GM10266 (cell line): Measurements from ENCODE around the gene NCMAP.

Experiments used
- DNase-seq: peaks from one replicate; pipeline ENCODE4 v3.0.0; 2012; ENCODE audit errors: extremely low spot score
- TF ChIP-seq, protein P1 (sequence below): IDR thresholded peaks from 2 replicates; pipeline ENCODE4 v1.5.1; 2012; ENCODE audit warnings: mild to moderate bottlenecking, low read depth; ENCODE audit not compliant: control insufficient read depth, insufficient read depth; ENCODE audit errors: missing control alignments

The NCMAP gene

DNA sequence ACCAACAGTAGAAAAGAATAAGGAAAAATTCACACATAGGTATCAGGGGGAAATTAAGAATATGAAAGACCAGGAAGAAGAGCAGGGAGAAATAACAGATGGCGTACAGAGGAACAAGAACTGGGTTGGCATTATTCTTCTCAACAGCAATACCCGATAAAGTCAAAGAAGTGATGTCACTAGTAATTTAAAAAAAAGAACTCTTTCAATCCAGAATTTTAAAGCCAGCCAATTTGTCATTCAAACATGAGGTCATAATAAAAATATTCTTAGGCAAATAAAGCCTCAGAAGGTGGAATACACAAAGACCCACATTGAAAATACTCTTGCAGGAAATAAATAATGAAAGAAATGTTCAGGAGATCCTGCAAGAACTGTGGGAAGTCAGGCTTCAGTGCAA is 8.8 kb downstream of the NCMAP start:
- TF ChIP-seq, protein P1, sequence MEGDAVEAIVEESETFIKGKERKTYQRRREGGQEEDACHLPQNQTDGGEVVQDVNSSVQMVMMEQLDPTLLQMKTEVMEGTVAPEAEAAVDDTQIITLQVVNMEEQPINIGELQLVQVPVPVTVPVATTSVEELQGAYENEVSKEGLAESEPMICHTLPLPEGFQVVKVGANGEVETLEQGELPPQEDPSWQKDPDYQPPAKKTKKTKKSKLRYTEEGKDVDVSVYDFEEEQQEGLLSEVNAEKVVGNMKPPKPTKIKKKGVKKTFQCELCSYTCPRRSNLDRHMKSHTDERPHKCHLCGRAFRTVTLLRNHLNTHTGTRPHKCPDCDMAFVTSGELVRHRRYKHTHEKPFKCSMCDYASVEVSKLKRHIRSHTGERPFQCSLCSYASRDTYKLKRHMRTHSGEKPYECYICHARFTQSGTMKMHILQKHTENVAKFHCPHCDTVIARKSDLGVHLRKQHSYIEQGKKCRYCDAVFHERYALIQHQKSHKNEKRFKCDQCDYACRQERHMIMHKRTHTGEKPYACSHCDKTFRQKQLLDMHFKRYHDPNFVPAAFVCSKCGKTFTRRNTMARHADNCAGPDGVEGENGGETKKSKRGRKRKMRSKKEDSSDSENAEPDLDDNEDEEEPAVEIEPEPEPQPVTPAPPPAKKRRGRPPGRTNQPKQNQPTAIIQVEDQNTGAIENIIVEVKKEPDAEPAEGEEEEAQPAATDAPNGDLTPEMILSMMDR, result no peak
- DNase-seq, result no peak

DNA sequence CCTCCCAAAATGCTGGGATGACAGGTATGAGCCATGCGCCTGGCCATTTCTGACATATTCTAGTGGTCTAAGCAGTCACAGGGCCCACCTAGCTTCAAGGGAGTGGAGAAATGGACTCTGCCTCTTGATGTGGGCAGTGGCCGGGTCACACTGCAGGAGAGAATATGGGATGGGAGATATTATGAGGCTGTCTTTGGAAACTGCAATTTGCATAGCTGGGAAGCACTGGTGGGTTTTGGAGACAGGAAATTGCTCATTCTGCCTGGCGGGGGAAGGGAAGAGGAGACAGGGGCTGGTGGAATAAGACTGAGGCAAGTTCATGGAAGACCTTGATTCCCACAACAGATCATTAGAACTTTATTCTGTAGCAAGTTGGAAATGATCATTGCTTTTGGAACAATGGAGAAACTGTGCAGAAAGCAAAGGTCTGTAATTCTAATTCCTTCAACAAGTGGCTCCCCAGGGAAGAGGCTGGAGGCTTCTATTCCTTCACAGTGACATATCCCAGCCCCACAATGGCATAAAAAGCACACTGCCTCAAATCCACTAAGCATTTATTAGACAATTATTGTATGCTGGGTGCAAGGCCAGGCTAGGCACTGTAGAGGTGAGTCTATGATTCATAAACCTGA is 10.5 kb downstream of the NCMAP start:
- TF ChIP-seq, protein P1, result no peak
- no peak for DNase-seq

DNA sequence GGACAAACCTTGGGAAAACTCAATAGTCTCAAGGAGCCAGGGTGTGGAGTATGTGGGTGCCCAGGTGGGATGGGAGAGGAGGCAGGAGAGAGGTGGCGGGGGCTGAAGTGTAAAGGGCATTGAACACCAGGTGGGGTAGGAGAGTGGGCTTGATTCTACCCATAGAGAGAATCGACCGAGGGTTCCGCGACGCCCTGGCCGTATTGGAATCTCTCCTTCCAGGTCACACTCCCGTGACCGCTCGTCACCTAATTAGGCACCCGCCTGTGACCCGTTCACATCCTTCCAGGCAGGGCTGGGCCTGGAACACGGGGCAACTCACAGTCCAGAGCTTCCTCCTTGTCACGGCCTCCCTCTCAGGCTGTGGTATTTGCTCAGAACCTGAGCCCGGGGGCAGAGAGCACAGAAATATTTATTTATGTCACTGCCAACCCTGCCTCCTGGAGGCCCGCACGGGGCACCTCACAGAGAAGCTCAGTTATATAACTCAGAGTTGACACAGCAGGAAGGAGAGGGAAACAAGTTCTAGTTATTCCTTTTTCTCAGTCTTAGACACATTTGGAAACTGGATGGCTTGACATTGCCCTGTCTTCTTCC is 12.0 kb downstream of the NCMAP start:
- TF ChIP-seq, protein P1, result no peak
- no peak for DNase-seq

DNA sequence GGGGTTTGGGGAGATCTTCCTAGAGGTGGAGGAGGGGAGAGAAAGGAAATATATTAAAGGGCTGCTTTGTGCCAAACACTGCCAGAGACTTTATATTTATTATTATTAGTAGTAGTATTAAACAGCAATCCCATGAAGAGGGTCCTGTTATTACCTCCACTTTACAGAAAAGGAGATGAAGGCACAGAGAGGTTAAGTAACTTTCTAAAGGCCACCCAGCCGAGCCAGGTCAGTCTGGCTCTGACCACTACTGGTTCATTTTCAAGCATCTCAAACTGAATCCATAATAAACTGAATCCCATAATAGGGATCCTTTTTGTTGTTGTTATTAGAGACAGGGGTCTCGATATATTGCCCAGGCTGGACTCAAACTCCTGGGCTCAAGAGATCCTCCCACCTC is 12.6 kb downstream of the NCMAP start:
- no peak for DNase-seq
- TF ChIP-seq, protein P1, result no peak

DNA sequence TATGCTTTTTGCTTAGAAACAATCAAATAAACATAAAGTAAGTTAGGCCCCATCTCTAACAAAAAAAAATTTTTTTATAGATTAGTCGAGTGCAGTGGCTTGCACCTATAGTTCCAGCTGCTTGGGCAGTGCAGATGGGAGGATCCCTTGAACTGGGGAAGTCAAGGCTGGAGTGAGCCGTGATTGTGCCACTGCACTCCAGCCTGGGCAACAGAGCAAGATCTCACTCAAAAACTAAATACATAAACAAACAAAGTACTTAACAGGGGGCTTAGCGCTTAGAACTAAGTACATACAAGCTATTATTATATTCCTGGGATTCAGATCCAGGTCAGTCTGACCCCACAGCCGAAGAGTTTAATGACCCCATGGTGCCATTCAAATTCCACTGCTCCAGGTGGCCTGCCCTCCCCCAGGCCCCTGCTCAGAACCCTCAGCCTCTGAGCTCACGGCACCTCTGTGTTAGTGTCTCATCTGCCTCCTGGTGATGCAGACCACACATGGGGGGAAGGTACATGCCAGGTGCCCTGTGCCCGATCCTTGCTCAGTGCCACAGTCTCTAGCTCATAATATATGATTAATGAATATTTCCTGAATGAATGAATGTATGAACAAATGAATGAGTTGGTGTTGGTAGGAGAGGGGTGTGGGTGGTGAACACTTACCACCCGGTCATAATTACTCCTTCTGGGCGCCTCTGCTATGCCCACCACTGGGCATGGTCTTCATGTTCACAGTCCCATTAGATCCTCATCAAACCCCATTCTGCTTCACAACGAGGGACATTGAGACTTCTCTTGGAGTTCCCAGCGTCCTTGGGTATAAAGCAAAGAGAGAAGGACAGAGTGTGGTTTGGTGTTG is 14.6 kb downstream of the NCMAP start:
- no peak for DNase-seq
- TF ChIP-seq, protein P1, result no peak

DNA sequence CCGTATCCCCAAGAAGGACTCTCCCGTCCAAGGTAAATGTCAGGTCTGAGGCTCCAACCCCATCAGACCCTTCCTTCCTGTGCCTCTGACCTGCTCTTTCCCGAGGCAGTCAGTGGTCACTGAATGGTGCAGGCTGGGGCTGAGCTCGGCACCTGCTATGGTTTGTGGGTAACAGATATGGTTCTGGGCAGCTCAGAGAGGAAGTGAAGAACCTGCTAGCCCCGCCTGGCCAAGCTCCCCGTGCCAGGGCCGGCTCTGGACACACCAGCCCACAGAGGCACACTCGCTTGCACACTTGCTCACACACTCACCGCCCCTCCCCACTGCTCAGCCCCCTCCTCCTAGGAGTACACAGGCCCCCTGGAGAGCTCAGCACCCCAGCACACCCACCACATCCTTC is 16.4 kb downstream of the NCMAP start:
- no peak for DNase-seq
- TF ChIP-seq, protein P1, result no peak
